HG02981 (cell line): ENCODE data around the gene PPM1N.

Experiments
- ATAC-seq: cut with Tn5 transposase; IDR thresholded peaks from one replicate; pipeline ENCODE4 v1.9.1; 2021; ENCODE audit warnings: mild to moderate bottlenecking, moderate library complexity; ENCODE audit not compliant: unreplicated experiment

PPM1N gene

DNA sequence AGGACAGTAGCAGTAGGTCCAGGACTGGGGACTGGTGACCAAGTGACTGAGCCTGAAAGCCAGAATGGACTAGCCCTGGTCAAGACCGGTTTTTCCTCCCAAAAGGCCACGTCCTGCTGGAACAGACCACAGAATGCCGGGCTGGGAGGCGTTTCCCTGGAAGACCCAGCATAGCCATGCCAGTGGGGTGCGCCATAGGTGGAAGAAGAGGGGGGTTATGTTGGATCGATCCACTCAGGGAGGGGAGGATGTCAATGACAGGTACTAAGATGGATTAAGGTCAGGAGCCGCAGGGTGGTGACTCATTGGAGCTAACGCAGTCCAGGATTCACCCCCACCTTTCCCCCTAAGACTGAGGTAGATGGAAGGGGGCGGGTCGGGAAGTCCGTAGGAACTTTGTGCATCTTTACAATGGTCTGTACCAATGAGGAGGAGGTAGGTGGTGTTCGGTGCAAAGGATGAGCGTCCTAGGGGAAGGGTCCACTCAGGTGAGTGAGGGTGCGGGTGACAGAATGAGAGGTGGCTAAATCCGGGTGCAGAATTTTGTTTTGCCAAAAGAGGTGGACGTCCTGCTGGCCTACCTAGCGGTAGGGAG lies 30.0 kb downstream of the PPM1N start:
- ATAC-seq: no peak

DNA sequence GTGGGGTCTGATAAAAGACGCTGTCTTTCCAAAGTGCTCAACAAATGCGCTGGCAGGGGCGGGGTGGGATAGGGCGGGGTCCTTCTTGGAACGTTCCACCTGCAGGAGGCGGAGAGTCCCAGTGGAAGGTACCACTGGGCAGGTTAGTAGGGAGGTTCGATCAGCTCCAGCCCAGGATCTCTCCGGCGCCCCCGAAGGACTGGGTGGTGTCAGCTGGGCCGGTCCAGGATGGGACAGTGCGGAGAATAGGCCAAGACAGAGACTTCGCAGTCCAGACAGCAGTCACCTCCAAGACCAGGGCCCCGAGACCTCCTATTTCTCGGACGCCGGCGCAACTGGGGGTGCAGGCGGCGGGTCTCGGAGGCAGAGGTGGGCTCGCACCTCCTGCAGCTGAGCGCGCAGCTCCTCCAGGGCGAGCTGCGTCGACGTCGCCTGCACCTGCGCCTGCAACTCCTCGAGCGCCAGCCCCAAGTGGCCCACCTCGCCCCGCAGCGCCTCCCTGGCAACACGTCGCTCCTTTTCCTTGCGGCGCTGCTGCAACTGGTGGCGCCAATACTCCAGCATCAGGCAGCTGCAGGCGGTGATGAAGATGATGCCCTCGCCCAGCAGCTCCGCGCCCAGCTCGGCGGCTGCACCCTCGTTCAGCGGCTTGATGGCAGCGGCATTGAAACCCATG lies 30.6 kb downstream of the PPM1N start:
- ATAC-seq: no peak

- no peak for ATAC-seq
Measured at GRCh38 chr19:45529420-45529785, 31.2 kb downstream of the PPM1N start.

DNA sequence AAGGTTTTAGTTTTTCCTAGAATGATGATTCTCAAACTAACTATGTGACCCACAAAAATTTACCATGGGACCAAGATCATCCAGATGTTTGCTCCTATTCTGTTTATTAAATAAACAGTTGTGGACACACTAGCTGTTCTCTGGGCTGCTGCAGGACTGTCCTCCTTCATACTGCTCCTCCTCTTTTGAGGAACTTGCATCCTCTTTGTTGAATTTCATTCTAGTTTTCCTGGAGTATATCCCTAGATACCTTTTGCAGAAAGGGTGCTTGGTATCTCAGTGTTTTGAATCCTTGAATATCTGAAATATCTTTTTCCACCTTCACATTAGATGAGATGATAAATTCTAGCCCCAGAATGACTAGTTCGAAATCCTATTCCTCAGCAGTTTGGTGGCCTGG lies 33.1 kb downstream of the PPM1N start:
- no peak for ATAC-seq

DNA sequence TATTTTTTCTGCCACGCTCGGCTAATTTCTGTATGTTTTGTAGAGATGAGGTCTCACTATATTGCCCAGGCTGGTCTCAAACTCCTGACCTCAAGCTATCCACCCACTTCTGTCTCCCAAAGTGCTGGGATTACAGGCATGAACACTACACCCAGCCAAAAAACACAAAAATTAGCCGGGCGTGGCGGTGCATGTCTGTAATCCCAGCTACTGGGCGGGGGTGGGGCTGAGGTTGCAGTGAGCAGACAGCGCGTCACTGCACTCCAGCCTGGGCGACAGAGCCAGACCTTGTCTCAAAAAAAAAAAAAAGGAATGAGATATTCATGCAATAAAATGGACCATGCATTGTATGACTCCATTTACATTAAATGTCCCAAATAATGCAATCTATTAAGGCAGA lies 41.2 kb downstream of the PPM1N start:
- no peak for ATAC-seq

GRCh38 chr19:45542234-45542668 lies 44.0 kb downstream of the PPM1N start:
- no peak for ATAC-seq

DNA sequence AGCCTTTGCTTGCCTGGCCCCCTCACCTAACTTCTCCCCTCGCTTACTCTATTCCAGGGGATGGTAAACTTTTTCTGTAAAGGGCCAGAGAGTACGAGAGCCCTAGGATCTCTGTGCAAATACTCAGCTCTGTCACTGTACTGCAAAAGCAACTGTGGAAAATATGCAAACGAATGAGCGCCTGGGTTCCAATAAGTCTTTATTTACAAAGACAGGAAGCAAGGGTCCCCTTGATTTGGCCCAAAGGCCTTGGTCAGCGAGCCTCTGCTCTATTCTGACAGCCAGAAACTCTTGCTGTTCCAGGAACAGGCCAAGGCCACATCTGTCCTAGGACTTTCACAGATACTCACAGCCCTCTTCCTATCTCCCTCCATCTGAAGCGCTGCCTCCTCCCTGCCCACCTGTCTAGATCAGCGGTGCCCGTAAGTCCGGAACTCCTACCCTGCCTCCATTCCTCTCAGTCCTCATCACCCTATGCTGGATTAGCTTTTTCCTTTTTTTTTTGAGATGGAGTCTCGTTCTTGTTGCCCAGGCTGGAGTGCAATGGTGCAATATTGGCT lies 49.0 kb downstream of the PPM1N start:
- no peak for ATAC-seq

DNA sequence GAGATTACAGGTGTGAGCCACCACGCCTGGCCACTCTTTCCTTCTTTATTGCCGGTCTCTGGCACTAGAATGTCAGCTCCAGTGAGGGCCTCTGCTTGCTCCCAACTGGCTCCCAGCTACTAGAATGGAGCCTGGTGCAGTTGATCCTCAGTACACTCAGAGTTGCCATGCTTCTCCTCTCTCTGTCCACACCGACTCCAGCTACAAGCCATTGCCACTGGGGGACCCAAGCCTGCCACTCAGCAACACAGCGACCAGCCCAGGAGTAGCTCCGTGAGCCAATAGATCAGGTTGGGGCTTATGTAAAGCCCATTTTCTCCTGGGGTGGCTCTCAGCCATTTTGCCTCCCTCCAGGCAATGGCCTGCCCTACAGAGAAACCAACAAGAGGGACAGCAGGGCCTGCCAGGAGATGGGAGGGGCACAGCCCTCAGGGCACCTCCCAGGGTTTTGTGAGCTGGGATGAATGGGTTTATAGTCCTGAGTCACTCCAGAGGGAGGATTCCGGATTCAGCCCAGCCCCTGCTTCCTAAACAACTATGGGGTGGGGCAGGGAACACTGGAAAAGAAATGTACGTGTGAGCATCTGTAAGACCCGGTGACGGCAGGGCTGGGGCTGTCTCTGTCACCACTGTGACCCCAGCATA lies 49.8 kb downstream of the PPM1N start:
- no peak for ATAC-seq
